Measurements from ENCODE around the gene PCOLCE2. TPM values are rescaled to one million over a fixed set of nuclear protein-coding genes. Genes with fewer than 3 reads are reported as not detected.

The PCOLCE2 gene
- total RNA-seq, 2 experiments from 2014 or later: not detected

DNA sequence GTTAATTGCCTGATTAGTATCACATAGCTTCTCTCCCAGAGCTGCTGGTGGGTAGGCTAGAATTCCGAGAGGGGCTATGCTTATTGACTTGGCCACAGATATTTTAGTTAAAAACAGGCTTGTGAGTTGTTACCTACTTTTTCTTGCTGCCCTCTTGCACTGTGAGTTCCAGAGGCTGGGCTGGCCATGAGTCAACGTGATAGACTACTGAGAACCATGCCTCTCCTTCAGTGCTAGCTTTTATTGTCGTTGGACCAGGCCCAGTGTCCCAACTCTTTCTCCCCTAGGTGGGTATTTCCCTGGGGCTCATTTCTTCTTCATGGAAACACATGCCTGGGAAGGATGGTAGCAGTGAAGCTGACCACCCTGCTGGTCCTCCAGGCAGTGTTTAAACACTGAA lies 20.4 kb upstream of the PCOLCE2 start:
- POLR2A ChIA-PET: no interaction called here
- Histone ChIP-seq H4K20me1 (ENCODE audit: insufficient read depth, low read length) (no peaks in the 10 kb centered on the region), H3K9me2 (ENCODE audit: insufficient read depth, low read length) (no peaks in the 10 kb centered on the region), H3K9me3 (ENCODE audit: low read length) (no peaks in the 10 kb centered on the region), H3K4me3 (ENCODE audit: low read depth, low read length, poor library complexity, severe bottlenecking) (no peak overlapping the region), H3K4me2 (ENCODE audit: low read length) (no peak overlapping the region), H3K27ac (ENCODE audit: low read depth, low read length, poor library complexity, severe bottlenecking) (no peak overlapping the region), H3K79me2 (ENCODE audit: insufficient read depth, low read depth, low read length) (no peaks in the 10 kb centered on the region), H2AFZ (ENCODE audit: low read length) (no peak overlapping the region), H3K4me1 (ENCODE audit: insufficient read depth, low read length, poor library complexity, severe bottlenecking) (no peaks in the 10 kb centered on the region), H3K36me3 (ENCODE audit: insufficient read depth, low read length) (no peaks in the 10 kb centered on the region)
- BruUV-seq (replicated peaks): no TSS peak
- intact Hi-C loops (cut with micrococcal nuclease; ENCODE audit: unreplicated experiment): no loop called here
- TF ChIP-seq, protein P1, sequence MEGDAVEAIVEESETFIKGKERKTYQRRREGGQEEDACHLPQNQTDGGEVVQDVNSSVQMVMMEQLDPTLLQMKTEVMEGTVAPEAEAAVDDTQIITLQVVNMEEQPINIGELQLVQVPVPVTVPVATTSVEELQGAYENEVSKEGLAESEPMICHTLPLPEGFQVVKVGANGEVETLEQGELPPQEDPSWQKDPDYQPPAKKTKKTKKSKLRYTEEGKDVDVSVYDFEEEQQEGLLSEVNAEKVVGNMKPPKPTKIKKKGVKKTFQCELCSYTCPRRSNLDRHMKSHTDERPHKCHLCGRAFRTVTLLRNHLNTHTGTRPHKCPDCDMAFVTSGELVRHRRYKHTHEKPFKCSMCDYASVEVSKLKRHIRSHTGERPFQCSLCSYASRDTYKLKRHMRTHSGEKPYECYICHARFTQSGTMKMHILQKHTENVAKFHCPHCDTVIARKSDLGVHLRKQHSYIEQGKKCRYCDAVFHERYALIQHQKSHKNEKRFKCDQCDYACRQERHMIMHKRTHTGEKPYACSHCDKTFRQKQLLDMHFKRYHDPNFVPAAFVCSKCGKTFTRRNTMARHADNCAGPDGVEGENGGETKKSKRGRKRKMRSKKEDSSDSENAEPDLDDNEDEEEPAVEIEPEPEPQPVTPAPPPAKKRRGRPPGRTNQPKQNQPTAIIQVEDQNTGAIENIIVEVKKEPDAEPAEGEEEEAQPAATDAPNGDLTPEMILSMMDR (conservative IDR thresholded peaks at IDR 0.05; ENCODE audit: low read length): no peak
- no peak for TF ChIP-seq EZH2phosphoT487 (IDR thresholded peaks at IDR 0.05; ENCODE audit: borderline replicate concordance, low read depth, low read length)
- no peak for DNase-seq (ENCODE audit: low spot score)
- CTCF ChIA-PET (ENCODE audit: unreplicated experiment): no interaction called here

DNA sequence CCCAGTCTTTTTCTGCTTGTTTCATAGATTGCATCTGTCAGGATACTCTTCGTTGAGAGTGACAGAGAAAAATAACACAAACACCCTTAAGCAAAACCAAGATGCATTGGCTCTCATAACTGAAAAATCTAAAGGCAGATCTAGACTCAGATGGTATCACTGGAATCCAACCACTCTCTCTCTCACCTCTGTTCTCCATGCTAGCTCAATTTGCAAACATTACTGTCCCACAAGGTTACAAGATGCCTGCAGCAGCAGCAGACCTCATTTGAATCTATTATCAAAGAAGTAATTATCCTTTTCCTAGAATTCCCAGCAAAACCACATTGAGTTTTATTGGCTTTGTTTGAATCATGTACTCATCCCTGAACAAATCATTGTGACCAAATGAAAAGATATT lies 19.1 kb upstream of the PCOLCE2 start:
- H3K36me3 ChIP-seq (ENCODE audit: insufficient read depth, low read length): no peaks in the 10 kb centered on the region
- H3K4me3 ChIP-seq (ENCODE audit: low read depth, low read length, poor library complexity, severe bottlenecking): no peak overlapping the region
- H4K20me1 ChIP-seq (ENCODE audit: insufficient read depth, low read length): no peaks in the 10 kb centered on the region
- H3K9me3 ChIP-seq (ENCODE audit: low read length): no peaks in the 10 kb centered on the region
- H3K79me2 ChIP-seq (ENCODE audit: insufficient read depth, low read depth, low read length): no peaks in the 10 kb centered on the region
- no peaks in the 10 kb centered on the region for H3K4me1 ChIP-seq (ENCODE audit: insufficient read depth, low read length, poor library complexity, severe bottlenecking)
- no peak overlapping the region for H2AFZ ChIP-seq (ENCODE audit: low read length)
- ChIA-PET CTCF (ENCODE audit: unreplicated experiment) (no interaction called here), POLR2A (interaction anchor here (0.7 to 0.8 kb wide), 2 partner anchors 18 to 34 kb away, joined by 3 to 5 read pairs; no protein-coding TSS in a partner anchor)
- H3K9me2 ChIP-seq (ENCODE audit: insufficient read depth, low read length): no peaks in the 10 kb centered on the region
- H3K4me2 ChIP-seq (ENCODE audit: low read length): no peak overlapping the region
- no peak for DNase-seq (ENCODE audit: low spot score)
- intact Hi-C loops (cut with micrococcal nuclease; ENCODE audit: unreplicated experiment): no loop called here
- H3K27ac ChIP-seq (ENCODE audit: low read depth, low read length, poor library complexity, severe bottlenecking): no peak overlapping the region
- no peak for TF ChIP-seq EZH2phosphoT487 (IDR thresholded peaks at IDR 0.05; ENCODE audit: borderline replicate concordance, low read depth, low read length)
- TF ChIP-seq, protein P1 (conservative IDR thresholded peaks at IDR 0.05; ENCODE audit: low read length): no peak
- no TSS peak for BruUV-seq (replicated peaks)

DNA sequence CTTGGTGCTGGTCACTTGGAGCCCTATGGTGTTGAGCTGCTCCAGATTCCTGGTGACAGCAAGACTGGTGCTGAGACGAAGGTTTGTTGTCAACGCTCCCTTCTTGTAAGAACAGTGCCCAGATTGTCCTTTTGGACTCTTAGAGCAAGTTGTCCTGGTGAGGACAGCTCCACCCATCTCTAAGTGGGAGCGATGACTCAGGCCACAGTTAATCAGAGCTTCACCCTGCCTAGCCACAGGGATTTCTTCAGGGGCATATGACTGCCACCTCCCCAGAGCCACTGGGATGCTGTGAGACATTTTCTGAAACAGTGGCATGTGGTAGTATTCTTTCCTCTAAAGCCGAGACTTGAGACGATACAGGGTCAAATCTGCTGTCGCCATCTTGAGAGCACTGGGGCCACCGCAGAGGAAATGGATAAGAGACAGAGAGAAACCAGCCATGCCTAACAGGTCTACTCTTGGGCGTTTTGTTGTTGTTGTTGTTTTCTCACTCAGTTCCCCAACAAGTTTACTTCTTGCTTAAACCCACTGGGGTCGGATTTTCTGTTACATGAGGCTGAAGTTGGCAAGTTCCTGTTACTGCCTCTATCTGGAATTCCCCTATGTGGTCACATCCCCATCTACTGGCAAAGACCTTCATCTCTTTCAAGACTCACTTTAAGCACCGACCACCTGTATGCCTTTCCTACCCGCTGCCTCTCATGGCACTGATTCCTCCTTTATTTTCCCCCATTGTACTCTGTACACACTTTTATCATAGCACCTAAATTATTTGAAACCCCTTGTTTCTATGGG lies 16.0 kb upstream of the PCOLCE2 start:
- BruUV-seq (replicated peaks): no TSS peak
- Histone ChIP-seq H4K20me1 (ENCODE audit: insufficient read depth, low read length) (no peaks in the 10 kb centered on the region), H3K4me3 (ENCODE audit: low read depth, low read length, poor library complexity, severe bottlenecking) (no peak overlapping the region), H3K79me2 (ENCODE audit: insufficient read depth, low read depth, low read length) (no peaks in the 10 kb centered on the region), H3K9me2 (ENCODE audit: insufficient read depth, low read length) (no peaks in the 10 kb centered on the region), H3K9me3 (ENCODE audit: low read length) (no peaks in the 10 kb centered on the region), H3K27ac (ENCODE audit: low read depth, low read length, poor library complexity, severe bottlenecking) (no peak overlapping the region), H3K36me3 (ENCODE audit: insufficient read depth, low read length) (no peaks in the 10 kb centered on the region), H2AFZ (ENCODE audit: low read length) (no peak overlapping the region), H3K4me1 (ENCODE audit: insufficient read depth, low read length, poor library complexity, severe bottlenecking) (no peaks in the 10 kb centered on the region), H3K4me2 (ENCODE audit: low read length) (no peak overlapping the region)
- CTCF ChIA-PET (ENCODE audit: unreplicated experiment): no interaction called here
- intact Hi-C loops (cut with micrococcal nuclease; ENCODE audit: unreplicated experiment): no loop called here
- TF ChIP-seq, protein P1 (conservative IDR thresholded peaks at IDR 0.05; ENCODE audit: low read length): peak; percentile 40; the same call in 1 of the 2 replicates
- TF ChIP-seq EZH2phosphoT487 (IDR thresholded peaks at IDR 0.05; ENCODE audit: borderline replicate concordance, low read depth, low read length): no peak
- POLR2A ChIA-PET: interaction anchor here (0.5 kb wide), 1 partner anchor 602 kb away, joined by 4 read pairs; no protein-coding TSS in a partner anchor
- peak; percentile 10 for DNase-seq (ENCODE audit: low spot score)
